OCI-LY7 (cell line): ENCODE results near the gene RUFY3. TPM values are rescaled to one million over a fixed set of nuclear protein-coding genes. Genes with fewer than 3 reads are reported as not detected.

Source experiments
- BruUV-seq: library from RNA; stranded (reverse); fragments of 400-500 nt; replicated peaks from 2 replicates; lab custom pipeline; 2021; lab: Mats Ljungman, UMichigan
- CTCF ChIA-PET: fragments of 300-600 bp; sonication (Branson Sonifier 250); formaldehyde crosslinking; loops from one replicate; lab custom pipeline; 2022; ENCODE audit warnings: antibody characterized with exemption; ENCODE audit not compliant: unreplicated experiment; lab: Charles Lee
- POLR2A ChIA-PET: fragments of 300-600 bp; sonication (Branson Sonifier 250); formaldehyde crosslinking; loops from one replicate; lab custom pipeline; 2022; ENCODE audit warnings: antibody characterized with exemption; lab: Charles Lee
- DNase-seq: peaks from one replicate; pipeline ENCODE4 v3.0.0-alpha.2; 2015; ENCODE audit warnings: low spot score
- H2AFZ ChIP-seq: fragments of 200-600 bp; sonication (generic), shearing (Covaris generic); 2 replicates; pipeline ENCODE4 v1.6.1; 2014; ENCODE audit warnings: mild to moderate bottlenecking, antibody characterized with exemption, low read length, moderate library complexity
- H3K27ac ChIP-seq: fragments of 200-600 bp; sonication (generic); 2 replicates; pipeline ENCODE4 v1.5.1; 2014; ENCODE audit warnings: mixed run types, low read depth, mild to moderate bottlenecking, moderate library complexity, low read length, inconsistent platforms; ENCODE audit not compliant: poor library complexity, severe bottlenecking
- H3K36me3 ChIP-seq: fragments of 200-600 bp; sonication (generic); 2 replicates; pipeline ENCODE4 v1.6.1; 2014; ENCODE audit warnings: mild to moderate bottlenecking, antibody characterized with exemption, low read length, moderate library complexity, mixed read lengths; ENCODE audit not compliant: insufficient read depth
- H3K4me1 ChIP-seq: fragments of 200-600 bp; sonication (generic); 2 replicates; pipeline ENCODE4 v1.5.1; 2014; ENCODE audit warnings: mild to moderate bottlenecking, low read length; ENCODE audit not compliant: insufficient read depth, poor library complexity, severe bottlenecking
- H3K4me2 ChIP-seq: fragments of 200-600 bp; sonication (generic); 2 replicates; pipeline ENCODE4 v1.6.1; 2014; ENCODE audit warnings: mild to moderate bottlenecking, low read length
- H3K4me3 ChIP-seq: fragments of 200-600 bp; sonication (generic); 2 replicates; pipeline ENCODE4 v1.5.1; 2014; ENCODE audit warnings: mild to moderate bottlenecking, low read depth, low read length; ENCODE audit not compliant: poor library complexity, severe bottlenecking
- H3K79me2 ChIP-seq: fragments of 200-600 bp; sonication (generic); 2 replicates; pipeline ENCODE4 v1.6.1; 2016; ENCODE audit warnings: low read depth, mild to moderate bottlenecking, low read length, moderate library complexity, mixed read lengths; ENCODE audit not compliant: insufficient read depth
- H3K9me2 ChIP-seq: fragments of 200-600 bp; sonication (generic); 2 replicates; pipeline ENCODE4 v1.6.1; 2016; ENCODE audit warnings: mild to moderate bottlenecking, low read length, mixed read lengths; ENCODE audit not compliant: insufficient read depth
- H3K9me3 ChIP-seq: fragments of 200-600 bp; sonication (generic); 2 replicates; pipeline ENCODE4 v1.6.1; 2014; ENCODE audit warnings: mild to moderate bottlenecking, mixed run types, low read length, mixed read lengths
- H4K20me1 ChIP-seq: fragments of 200-600 bp; sonication (generic); 2 replicates; pipeline ENCODE4 v1.6.1; 2014; ENCODE audit warnings: mild to moderate bottlenecking, antibody characterized with exemption, low read length, moderate library complexity, mixed read lengths; ENCODE audit not compliant: insufficient read depth
- CTCF ChIP-seq: fragments of 200-600 bp; sonication (generic); conservative IDR thresholded peaks from 2 replicates; pipeline ENCODE4 v1.5.1; 2014; ENCODE audit warnings: mild to moderate bottlenecking, antibody characterized with exemption, low read length, moderate library complexity, mixed read lengths
- EZH2phosphoT487 ChIP-seq: fragments of 200-600 bp; sonication (generic); IDR thresholded peaks from 2 replicates; pipeline ENCODE4 v1.6.1; 2018; ENCODE audit warnings: low read depth, borderline replicate concordance, mild to moderate bottlenecking, mixed run types, antibody characterized with exemption, low read length, moderate library complexity, mixed read lengths
- intact Hi-C: fragments of 100-400 bp; cut with micrococcal nuclease; formaldehyde crosslinking; loops from one replicate; pipeline ENCODE4 v1.10.0; 2022; ENCODE audit not compliant: unreplicated experiment
- total RNA-seq, 2 experiments: library from RNA; depleted of rRNA in 1 of 2; stranded (reverse); fragments of >200 nt in 1 of 2; shearing (Covaris generic) in 1 of 2; gene quantifications; 2 replicates each; pipeline ENCODE4 v1.2.3, GENCODE V29; 2014 to 2022

Gene RUFY3
- total RNA-seq, 2 experiments from 2014 or later: 36.4 to 52.2 TPM

DNA sequence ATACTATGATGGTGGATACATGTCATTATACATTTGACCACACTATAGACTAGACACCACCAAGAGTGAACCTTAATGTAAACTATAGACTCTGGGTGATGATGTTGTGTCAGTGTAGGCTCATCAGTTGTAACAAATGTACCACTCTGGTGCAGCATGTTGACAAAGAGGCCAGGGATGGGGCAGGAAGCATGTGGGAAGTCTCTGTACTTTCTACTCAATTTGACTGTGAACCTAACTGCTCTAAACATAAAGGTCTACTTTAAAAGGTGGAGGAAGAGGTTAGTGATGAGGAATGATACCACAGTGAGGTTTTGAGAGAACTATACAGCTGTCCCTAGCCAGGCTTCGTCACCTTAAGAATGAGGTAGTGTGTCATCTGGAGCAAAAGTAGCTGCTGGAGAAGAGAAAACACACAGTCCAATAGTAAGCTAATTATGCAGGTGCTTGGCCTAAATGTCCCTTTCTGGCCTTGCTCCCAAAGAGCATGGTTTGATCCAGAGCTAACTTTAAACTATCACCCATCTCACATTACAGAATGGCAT lies 79.6 kb downstream of the RUFY3 start:
- CTCF ChIA-PET: no interaction called here
- POLR2A ChIA-PET: interaction anchor here (0.6 to 1.5 kb wide), 4 partner anchors 16 to 223 kb away, joined by 3 to 4 read pairs (median 3); no protein-coding TSS in a partner anchor
- Histone ChIP-seq H3K79me2 (no peaks in the 10 kb centered on the region), H3K9me2 (no peaks in the 10 kb centered on the region), H3K4me3 (no peak overlapping the region), H3K4me1 (no peaks in the 10 kb centered on the region), H4K20me1 (no peaks in the 10 kb centered on the region), H3K9me3 (no peaks in the 10 kb centered on the region), H3K36me3 (peaks cover 5% of the 10 kb centered on the region; the same call in 1 of the 2 replicates), H2AFZ (no peak overlapping the region), H3K27ac (no peak overlapping the region), H3K4me2 (no peak overlapping the region)
- intact Hi-C loops: no loop called here
- TF ChIP-seq EZH2phosphoT487: no peak
- TF ChIP-seq CTCF: no peak
- BruUV-seq: no TSS peak
- DNase-seq: no peak

DNA sequence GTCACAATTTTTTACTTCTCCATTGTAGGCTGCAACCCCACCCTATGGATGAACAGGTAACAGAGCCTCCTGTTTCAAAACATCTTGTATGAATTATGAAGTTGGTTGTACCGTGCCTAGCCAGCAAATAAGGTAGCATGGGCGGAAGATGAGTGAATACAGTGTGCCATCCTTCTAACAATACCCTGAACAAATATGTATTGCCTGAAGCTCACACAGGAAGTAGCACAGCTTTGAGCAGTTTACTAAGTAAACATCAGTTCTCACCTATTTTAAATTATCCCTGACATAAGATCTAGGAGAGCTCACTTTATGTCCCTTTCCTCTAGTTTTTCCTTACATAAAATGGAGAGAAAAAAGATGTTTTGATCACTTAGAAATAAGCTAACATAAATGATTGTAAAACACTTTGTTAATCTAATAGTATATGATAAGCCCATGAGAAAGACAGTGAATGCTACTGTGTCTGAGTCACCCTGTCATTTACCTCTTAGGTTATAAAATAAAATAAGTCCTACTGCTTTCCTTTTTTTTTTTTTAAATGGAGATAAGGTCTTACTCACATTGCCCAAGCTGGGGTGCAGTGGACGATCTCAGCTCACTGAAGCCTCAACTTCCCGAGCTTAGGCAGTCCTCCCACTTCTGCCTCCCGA lies 81.3 kb downstream of the RUFY3 start:
- no peaks in the 10 kb centered on the region for H3K9me2 ChIP-seq
- ChIA-PET CTCF (interaction anchor here (0.5 kb wide), 1 partner anchor 38 kb away, joined by 5 read pairs; no protein-coding TSS in a partner anchor), POLR2A (interaction anchor here (0.6 to 1.5 kb wide), 12 partner anchors 13 to 890 kb away, joined by 3 to 6 read pairs (median 4); no protein-coding TSS in a partner anchor)
- no peaks in the 10 kb centered on the region for H4K20me1 ChIP-seq
- no peaks in the 10 kb centered on the region for H3K9me3 ChIP-seq
- H3K4me2 ChIP-seq: no peak overlapping the region
- H3K36me3 ChIP-seq: no peaks in the 10 kb centered on the region
- intact Hi-C loops: no loop called here
- DNase-seq: no peak
- H3K4me3 ChIP-seq: no peak overlapping the region
- no TSS peak for BruUV-seq
- TF ChIP-seq EZH2phosphoT487 (no peak), CTCF (no peak)
- no peak overlapping the region for H3K27ac ChIP-seq
- H3K79me2 ChIP-seq: no peaks in the 10 kb centered on the region
- H3K4me1 ChIP-seq: no peaks in the 10 kb centered on the region
- no peak overlapping the region for H2AFZ ChIP-seq

- BruUV-seq: no TSS peak
- no peak overlapping the region for H3K27ac ChIP-seq
- no peak overlapping the region for H2AFZ ChIP-seq
- no peaks in the 10 kb centered on the region for H3K9me2 ChIP-seq
- no peak overlapping the region for H3K4me2 ChIP-seq
- no peaks in the 10 kb centered on the region for H3K4me1 ChIP-seq
- ChIA-PET POLR2A (no interaction called here), CTCF (no interaction called here)
- no peaks in the 10 kb centered on the region for H3K79me2 ChIP-seq
- H3K4me3 ChIP-seq: no peak overlapping the region
- TF ChIP-seq EZH2phosphoT487: no peak
- TF ChIP-seq CTCF: no peak
- H3K36me3 ChIP-seq: no peaks in the 10 kb centered on the region
- no peaks in the 10 kb centered on the region for H3K9me3 ChIP-seq
- intact Hi-C loops: no loop called here
- no peak for DNase-seq
- H4K20me1 ChIP-seq: no peaks in the 10 kb centered on the region
Measured at GRCh38 chr4:70808151-70808550, 86.4 kb downstream of the RUFY3 start.
